NCI-H446 treated with DMSO at 0.1 percent for 48 hours (cell line): ENCODE results near the gene TEX55.
"Not testable (repeated sequence)": the region's sequence is repeated elsewhere in the genome, so short reads cannot be mapped to it uniquely, and the experiment has no call there.

ENCODE experiments used
- DNase-seq: peaks from one replicate; lab custom pipeline; 2025; lab: John Stamatoyannopoulos, UW

Gene TEX55

DNA sequence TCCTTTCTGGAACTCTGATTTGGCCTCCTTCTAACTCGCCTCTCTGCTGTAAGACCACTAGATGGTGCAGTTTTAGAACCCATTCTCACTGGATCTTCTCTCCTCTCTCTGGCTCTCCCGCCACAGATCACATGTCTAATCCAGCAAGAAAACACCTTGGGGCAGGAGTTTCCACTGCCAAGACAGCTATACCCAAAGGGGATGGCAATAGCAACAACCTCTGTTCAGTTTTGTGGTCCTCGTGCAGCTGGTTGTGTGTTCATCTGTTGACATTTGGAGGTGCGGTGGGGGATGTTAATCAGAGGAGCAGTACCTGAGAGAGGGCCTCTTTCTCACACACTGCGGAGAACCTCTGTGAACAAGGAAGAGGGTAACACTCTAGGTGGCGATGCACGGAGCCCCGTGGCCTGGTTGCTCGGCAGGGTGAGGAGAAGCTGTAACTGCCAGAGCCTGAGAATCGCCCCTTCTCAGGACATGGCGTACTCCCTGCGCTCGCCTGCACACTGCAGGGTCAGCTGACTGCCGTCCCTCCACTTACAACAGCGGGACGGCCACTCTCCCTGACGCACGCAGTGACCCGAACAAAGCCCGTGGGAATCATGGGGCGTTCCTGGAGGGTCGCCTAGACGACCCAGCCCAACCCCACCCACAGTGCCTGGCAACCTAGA is at the start of gene TEX55:
TSS of gene TEX55 (plus strand) at position 666 of the 668 bp plus-strand sequence. CDS start 25 bp downstream, outside the sequence.
- peak; percentile 40 for DNase-seq

DNA sequence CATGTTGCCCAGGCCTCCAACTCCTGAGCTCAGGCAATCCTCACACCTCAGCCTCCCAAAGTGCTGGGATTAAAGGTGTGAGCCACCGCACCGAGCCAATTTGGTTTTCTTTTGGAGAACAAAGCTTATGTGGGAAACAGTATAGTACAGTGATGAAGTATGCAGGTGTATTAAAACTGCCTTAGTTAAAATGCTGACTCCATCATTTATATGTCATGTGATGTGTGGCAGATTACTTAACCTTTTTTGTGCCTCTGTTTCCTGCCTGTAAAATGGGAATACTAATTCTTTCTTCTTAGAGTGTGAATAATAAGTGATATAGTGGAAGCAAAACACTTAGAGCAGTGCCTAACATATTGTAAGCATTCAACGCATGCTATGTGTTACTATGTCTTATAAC is 48.0 kb upstream of the TEX55 start:
- no peak for DNase-seq

DNA sequence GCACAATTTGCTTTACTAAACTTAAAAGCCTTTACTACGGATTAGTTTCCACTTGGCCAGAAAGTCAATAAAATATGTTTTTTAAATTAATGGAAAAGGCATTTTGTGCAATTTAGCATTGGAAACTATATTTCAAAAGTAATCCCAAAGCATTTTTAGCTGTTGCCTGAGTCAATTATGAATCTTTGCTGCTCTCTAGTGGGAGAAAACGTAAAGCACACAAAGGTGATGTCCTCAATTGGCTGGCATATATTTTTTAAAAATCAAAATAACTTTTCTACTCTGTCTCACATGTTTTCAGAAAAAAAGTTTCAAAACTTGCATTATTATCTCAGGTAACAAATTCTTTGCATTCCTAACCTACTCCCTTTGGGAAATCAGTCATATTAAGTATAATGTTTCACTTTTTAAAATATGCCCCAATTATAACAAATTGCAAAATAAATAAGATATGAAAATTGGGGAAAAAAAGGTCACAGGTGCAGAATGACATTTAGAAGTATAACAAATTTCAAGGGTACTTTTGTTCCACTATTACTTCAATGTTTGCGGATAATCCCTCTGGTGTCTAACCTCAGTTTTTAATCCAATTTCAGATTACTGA is 47.2 kb upstream of the TEX55 start:
- peak; percentile 49 for DNase-seq

DNA sequence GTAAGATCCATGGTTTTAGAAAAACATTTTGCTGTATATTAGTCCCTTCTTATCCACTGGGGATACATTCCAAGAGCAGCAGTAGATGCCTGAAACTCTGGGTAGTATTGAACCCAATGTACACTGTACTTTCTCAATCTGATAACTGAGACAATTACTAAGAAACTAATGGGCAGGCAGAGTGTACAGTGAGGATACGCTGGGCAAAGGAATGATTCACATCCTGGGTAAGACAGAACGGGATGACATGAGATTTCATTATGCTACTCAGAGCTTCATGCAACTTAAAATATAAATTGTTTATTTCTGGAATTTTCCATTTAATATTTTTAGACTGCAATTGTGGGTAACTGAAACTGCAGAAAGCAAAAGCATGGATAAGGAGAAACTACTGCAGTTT is 46.2 kb upstream of the TEX55 start:
- DNase-seq, result no peak

- no peak for DNase-seq
Measured at GRCh38 chr3:119104031-119104430, 41.9 kb upstream of the TEX55 start.

DNA sequence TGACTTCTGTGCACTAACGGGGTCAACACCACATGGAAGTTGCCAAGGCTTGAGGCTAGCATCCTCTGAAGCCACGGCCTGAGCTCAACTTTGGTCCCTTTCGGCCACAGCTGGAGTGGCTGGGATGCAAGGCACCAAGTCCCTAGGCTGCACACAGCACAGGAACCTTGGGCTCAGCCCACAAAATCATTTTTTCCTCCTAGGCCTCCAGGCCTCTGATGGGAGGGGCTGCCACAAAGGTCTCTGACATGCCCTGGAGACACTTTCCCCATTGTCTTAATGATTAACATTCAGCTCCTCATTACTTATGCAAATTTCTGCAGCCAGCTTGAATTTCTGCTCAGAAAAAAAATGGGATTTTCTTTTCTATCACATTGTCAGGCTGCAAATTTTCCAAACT is 27.6 kb upstream of the TEX55 start:
- not testable (repeated sequence) for DNase-seq

GRCh38 chr3:119120480-119120879 is 25.5 kb upstream of the TEX55 start:
- DNase-seq, result no peak

- DNase-seq, result no peak
Measured at GRCh38 chr3:119122350-119122749, 23.6 kb upstream of the TEX55 start.

GRCh38 chr3:119125342-119125741 is 20.6 kb upstream of the TEX55 start:
- no peak for DNase-seq

DNA sequence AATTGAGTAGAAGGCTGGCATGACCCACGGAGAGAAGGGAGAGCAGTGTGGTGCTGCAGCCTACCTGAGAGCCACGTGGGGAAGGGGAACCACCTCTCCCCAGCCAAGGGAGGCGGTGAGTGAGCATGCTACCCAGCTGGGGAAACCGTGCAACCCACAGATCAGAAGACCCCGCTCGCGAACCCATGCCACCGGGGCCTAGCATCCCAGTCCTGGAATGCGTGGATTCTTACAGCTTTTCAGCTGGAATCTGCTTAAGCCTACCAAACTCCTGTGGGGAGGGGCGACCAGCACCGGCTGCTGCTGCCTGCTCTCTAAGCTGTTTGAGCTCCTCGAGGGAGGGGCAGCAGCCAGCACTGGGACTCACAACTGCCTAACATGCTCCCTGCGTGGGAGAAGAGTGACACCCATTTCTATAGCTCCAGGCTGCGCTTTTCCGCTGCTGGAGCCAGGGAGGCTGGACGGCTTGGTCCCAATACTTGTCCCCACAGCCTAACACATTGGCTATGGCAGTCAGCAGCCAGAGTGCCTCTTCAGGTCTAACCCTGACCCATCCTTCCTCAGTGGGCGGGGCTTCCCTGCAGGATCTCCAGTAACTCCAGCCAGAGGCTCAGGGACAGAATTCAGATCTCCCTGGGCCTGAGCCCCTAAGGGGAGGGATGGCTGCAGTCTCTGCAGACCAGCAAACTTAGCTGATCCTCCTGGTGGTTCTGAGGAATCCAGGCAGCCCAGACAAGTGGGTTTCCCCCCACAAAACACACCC is 20.0 kb upstream of the TEX55 start:
- no peak for DNase-seq

GRCh38 chr3:119130291-119130690 is 15.7 kb upstream of the TEX55 start:
- DNase-seq, result not testable (repeated sequence)

- not testable (repeated sequence) for DNase-seq
Measured at GRCh38 chr3:119132291-119132690, 13.7 kb upstream of the TEX55 start.

DNA sequence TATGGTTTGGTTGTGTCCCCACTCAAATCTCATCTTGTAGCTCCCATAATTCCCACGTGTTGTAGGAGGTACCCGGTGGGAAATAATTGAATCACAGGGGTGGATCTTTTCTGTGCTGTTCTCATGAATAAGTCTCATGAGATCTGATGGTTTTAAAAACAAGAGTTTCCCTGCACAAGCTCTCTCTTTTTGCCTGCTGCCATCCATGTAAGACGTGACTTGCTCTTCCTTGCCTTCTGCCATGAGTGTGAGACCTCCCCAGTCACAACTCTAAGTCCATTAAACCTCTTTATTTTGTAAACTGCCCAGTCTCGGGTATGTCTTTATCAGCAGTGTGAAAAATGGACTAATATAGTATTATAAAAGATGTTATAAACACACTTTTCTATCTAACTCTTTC is 6.6 kb upstream of the TEX55 start:
- not testable (repeated sequence) for DNase-seq

DNA sequence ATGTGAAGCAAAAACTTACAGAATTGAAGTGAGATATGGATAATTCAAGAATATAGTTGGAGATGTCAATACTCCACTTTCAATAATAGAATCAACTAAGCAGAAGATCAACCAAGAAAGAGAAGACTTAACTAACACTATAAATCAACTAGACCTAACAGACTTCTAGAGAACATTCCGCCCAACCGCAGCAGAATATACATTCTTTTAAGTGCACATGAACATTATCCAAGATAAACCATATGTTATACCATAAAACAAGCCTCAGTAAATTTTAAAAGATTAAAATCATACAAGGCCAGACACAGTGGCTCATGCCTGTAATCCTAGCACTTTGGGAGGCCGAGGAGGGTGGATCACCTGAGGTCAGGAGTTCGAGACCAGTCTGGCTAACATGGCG is 5.5 kb upstream of the TEX55 start:
- no peak for DNase-seq

GRCh38 chr3:119145128-119145499 is 851 bp upstream of the TEX55 start:
- no peak for DNase-seq

GRCh38 chr3:119146578-119147375 is 812 bp downstream of the TEX55 start:
- no peak for DNase-seq

DNA sequence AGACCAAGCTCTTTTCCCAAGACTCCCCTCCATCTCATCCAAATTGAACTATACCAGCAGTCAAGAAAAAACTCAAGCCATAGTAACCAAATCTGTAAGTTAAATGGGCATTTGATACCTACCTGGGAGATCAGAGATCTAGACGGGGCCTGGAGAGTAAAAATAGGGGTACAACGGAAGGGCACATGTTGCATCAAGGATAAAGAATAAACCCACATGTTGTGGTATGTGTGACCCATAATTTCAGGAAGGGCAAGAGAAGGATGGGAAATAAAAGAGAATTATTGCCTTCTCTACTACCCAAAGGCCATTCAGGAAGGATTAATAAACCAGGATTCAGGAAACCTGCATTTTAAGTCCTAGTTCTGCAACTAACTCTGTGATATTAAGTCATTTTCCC is 1.5 kb downstream of the TEX55 start:
- DNase-seq, result no peak

DNA sequence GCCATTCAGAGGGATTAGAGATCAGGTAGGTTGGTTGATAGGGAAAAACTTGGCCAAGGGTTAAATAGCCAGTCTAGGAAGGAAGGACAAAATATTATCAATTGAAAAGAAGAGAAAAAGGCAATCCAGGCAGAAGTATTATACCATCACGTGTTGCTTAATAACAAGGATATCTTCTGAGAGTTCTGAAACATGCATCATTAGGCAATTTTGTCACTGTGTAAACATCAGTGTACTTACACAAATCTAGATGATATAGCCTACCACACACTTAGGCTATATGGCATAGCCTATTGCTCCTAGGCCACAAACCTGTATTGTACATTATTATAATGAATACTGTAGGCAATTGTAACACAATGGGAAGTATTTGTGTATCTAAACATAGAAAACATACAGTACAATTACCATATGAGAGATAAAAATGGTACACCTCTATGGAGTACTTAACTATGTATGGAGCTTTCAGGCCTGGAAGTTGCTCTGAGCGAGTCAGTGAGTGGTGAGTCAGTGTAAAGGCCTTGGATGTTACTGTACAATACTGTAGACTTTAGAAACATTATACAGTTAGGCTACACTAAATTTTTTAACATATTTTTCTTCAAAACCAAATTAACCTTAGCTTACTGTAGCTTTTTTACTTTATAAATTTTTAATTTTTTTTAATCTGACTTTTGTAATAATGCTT is 2.7 kb downstream of the TEX55 start:
- no peak for DNase-seq

DNA sequence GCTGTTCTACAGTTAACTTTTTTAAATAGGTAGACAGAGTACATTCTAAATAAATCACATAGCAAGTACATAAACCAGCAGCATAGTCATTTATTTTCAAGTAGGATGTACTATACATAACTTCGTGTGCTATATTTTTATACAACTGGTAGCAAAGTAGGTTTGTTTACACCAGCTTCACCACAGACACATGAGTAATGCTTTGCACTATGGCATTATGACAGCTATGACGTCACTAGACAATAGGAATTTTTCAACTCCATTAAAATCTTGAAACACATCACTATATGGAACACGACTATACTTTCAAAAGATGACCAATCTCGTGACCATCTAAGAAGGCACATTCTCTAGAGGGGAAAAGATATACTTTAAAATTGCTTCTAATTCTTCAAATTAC is 3.5 kb downstream of the TEX55 start:
- DNase-seq, result no peak

DNA sequence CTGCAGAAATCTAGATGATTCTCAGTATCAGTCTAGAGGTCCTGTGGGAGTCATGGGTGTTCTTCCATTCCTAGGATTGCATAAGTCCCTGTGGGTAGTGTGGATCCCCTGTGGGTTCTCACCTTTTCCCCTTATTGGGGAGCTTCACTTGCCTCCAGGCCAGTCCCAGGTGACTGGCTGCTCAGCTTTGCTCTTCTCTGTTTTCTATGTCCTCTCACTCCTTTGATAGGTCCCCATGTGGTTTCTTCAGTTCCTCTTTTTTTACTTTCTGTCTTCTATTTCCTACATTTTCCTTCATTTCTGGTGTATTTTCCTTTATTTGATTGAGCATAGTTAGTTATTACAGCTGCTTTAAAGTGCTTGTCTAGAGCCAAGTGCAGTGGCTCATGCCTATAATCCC is 10.9 kb downstream of the TEX55 start:
- no peak for DNase-seq

GRCh38 chr3:119157971-119158370 is 12.0 kb downstream of the TEX55 start:
- no peak for DNase-seq

GRCh38 chr3:119160361-119160760 is 14.4 kb downstream of the TEX55 start:
- no peak for DNase-seq
